Hippocampal formation (tissue), 2 donors: Measurements from ENCODE around the gene MTOR.
"Not testable (repeated sequence)": the region's sequence is repeated elsewhere in the genome, so short reads cannot be mapped to it uniquely, and the experiment has no call there.

Experiments
- DNase-seq, 2 donors: peaks; one replicate each; lab custom pipeline; 2025; lab: John Stamatoyannopoulos, UW

Gene MTOR

DNA sequence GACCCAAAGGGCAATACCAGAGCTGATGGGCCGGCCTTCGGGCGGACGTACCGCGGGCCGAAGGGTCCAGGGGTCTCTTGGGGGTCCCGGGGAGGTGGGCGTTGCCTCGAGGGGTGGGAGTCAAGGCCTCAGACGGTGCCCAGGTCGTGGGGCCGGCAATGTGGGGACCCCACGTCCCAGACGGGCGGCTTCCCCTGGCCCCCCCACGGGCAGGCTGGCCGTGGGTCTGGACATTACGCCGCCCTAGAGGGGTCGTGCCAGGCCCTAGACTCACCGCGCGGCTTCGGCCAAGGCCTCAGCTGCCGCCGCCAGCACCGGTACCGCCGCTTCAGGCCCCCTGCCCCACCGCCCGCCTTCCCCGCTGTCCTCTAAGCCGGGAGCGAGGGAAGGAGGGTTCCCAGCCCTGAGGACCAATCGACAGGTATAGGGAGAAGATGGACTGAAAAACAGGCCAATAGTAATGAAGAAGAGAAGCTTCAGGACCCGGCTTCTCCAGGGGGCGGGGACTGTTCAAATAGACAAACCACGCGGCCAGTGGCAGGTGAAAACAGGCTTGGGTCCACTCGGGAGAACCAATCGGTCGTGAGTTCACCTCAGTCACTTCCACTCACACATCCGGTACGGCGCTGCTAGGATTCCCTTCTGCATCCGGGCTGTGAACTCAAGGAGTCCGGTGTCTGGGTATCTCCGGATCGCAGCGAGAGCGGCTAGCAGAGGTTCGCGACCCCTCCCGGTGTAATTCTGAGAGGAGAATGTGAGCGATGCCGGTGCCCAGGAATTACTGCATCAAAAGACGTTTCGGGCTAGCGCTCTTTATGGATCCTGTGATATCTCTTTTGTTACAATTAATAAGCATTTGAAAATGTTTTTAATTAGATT, at the start of gene MTOR:
MTOR (minus strand) TSS at position 381 of the 879 bp plus-strand sequence. CDS start 3,142 bp downstream, outside the sequence.
- peak; percentile 99 to 100 for DNase-seq

DNA sequence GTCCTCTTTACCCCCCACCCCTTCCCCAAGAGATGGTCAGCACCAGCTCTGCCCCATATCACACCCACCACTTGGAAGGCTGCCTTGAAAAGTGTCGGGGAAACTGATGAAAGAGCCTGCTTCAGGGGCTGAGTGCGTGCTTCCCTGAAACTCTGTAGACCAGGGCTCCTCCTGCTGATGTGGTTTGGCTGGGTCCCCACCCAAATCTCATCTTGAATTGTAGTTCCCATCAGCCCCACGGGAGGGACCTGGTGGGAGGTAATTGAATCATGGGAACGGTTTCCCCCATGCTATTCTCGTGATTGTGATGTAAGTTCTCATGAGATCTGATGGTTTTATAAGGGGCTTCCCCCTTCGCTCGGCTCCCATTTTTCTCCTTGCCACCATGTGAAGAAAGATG, 47.0 kb upstream of the MTOR start:
- DNase-seq = no peak

DNA sequence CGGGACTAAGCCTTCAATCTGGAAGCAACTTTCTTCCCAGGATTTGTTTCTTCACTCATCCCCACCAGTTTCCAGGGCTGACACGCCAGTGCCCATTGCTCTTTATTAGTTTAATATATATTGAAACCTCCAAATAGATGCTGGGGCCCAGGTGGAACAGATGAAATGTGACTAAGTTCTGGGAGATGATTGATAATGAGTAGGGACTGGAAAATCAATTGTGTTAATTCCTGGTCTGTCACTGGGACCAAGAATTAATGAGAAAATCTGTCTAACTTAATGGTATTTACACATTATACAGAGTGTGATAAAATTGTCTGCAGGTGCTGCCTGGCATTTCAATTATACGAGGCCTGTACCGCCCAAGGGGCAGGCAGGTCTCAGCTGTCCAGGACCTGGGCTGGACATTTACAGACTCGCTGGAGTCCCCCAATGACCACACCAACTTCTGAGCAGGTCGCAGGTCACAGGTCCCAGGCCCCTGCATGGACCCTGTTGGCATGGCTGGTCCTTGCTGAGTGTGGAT, 46.4 kb upstream of the MTOR start:
- no peak for DNase-seq

DNA sequence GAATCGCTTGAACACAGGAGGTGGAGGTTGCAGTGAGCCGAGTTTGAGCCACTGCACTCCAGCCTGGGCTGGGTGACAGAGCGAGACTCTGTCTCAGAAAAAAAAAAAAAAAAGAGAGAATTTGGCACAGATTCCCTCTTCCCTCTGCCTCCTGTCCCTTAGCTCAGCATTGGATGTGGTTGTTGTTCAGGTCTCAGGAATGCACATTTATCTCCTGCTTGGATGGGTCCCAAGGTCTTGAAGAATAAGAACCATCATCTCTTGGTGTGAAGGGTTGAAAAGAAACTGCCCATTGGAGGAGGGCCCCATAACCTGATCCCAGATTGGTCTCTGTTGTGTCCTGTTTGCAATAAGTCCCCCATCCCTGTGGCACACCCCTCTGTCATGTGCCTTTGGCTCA, 45.5 kb upstream of the MTOR start:
- DNase-seq = no peak

DNA sequence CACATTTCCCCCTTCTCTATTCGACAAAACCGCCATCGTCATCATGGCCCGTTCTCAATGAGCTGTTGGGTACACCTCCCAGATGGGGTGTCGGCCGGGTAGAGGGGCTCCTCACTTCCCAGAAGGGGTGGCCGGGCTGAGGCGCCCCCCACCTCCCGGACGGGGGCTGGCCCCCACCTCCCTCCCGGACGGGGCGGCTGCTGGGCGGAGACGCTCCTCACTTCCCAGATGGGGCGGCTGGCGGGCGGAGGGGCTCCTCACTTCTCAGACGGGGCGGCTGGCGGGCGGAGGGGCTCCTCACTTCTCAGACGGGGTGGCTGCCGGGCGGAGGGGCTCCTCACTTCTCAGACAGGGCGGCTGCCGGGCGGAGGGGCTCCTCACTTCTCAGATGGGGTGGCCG, 43.2 kb upstream of the MTOR start:
- DNase-seq = not testable (repeated sequence)

DNA sequence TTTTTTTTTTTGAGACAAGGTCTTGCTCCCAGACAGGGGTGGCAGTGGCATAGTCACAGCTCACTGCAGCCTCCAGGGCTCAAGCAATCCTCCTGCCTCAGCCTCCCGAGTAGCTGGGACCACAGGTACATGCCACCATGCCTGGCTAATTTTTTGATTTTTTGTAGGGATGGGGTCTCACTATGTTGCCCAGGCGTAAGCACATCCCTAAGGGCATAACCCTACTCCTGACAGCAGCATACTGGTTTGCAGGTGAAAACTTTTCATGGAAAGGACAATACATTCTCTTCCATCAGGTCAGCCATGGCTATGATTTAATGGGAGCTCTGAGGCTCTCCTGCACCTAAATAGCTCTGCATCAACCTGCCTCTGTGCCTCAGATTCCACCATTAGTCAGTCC, 40.0 kb upstream of the MTOR start:
- no peak for DNase-seq

DNA sequence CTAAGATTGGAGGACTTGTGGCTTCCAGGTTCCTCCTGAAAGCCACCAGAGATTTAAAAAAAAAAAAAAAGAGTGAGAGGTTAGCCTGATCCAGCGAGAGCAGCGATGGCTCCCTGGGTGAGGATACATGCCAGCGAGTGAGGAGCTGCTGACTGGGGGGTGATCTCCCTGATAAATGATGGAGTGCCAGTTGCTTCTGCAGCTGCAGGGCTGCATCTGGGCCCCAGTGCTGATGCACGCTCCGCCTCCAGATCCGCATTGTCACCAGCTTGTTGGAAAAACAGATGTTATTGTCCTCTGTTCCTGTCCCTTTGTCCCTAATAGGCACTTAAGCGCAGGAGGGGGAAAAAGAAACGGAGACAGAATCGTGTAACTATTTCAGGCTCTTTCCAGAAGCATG, 39.2 kb upstream of the MTOR start:
- DNase-seq = peak; percentile 65 to 78

DNA sequence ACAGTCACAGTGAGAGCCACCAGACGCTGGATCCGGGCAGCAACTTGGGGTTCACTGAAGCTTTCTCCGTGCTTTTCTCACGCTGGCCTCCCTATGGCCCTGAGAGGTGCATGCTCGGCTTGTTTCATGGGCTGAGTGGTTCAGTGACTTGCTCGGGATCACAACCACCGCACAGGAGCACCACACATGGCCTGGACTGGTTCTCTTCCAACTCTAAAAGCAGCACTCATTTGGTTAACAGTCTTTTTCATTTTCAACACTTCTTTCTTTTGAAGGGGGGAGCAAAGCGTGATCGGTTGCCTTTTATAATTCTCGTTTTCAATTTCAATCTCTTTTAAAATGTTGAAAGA, 36.8 kb upstream of the MTOR start:
- DNase-seq = no peak

DNA sequence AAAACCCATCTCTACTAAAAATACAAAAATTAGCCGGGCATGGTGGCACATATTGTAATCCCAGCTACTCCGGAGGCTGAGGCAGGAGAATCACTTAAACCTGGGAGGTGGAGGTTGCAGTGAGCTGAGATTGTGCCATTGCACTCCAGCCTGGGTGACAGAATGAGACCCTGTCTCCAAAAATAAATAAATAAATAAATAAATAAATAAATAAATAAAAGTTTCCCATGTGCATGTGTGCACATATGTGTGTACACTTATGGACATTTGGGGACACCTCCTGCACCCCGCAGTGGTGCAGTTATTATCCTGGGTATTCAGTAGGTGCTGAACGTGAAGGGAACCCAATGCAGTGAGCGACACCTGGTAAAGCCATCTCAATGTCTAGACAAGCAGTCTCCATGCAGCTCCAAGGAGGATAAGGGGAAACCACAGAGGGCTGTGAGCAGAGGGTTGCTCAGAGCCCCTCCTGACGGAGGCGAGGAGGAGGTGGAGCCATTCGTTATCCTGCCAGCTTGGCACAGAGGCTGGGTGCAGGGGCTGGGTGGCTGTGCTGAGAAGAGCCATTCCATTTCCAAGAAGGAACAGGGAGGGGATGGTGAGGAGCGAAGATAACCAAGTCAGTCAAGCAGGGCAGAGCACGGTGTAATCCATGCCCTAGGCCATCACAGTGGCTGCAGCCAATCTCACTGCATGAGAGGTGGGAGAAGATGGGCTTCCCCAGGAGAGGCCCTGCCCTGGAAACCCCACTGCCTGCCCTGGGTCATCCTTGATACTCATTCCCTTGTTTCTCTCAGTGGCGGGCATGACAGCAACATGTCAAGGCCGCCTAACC, 36.3 kb upstream of the MTOR start:
- DNase-seq = no peak

DNA sequence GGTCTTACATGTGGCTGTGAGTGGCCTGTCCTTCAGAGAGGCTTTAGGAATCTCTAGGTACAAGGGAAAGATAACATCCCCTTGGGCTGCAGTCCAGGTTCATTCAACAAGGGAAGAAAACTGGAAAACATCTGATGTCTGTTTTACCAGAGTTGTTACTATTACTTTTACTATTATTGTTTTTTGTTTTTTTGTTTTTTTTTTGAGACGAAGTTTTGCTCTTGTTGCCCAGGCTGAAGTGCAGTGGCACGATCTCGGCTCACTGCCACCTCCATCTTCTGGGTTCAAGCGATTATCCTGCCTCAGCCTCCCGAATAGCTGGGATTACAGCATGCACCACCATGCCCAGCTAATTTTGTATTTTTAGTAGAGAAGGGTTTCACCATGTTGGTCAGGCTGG, 35.4 kb upstream of the MTOR start:
- not testable (repeated sequence) for DNase-seq

DNA sequence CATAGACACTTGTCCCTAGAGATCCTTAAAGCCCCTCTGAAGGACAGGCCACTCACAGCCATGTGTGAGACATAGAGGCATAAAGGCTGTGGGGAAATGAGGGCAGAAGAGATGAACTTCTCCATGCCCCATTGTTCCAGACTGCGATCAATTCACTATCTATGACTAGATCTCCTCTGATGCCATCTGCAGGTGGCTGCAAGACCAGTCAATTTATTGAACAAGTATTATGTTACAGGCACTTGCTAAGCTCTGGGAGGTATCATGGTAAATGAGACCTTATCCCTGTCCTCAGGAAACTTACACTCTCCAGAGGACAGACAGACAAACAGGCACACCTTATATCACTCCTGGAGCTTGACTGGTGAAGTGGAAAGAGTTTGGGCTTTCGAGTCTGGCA, 33.6 kb upstream of the MTOR start:
- no peak for DNase-seq

DNA sequence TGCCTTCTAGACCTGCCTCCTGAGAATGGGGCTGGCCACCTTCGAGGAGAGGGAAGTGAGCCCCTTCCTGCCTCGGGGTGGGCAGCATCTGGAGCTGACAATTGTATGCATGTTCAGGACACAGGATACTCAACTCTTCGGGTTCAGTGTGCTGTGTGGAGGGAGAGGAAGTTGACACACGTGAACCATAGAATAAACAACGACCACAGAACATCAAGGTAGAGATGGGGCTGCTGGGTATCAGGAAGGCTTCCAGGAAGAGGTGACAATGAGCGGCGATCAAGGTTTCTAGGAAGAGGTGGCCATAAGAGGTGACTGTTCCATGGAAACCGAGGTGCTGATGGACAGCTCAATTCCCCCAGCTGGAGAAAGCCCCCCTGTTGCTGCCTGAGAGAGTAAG, 32.6 kb upstream of the MTOR start:
- DNase-seq = no peak

DNA sequence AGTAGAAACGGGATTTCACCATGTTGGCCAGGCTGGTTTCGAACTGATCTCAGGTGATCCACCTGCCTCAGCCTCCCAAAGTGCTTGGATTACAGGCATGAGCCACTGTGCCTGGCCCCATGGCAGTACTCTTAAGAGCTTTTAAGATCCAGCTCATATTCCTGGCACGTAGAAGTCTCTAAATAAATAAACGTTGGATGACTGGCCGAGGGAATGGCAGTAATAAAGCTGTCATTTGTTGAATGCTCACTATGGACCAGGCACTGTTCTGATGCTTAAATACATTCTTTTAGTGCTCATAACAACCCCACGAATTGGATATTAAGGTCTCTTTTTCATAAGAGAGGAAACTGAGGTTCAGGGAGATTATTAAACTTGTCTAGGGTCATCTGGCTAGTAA, 31.5 kb upstream of the MTOR start:
- DNase-seq = no peak

DNA sequence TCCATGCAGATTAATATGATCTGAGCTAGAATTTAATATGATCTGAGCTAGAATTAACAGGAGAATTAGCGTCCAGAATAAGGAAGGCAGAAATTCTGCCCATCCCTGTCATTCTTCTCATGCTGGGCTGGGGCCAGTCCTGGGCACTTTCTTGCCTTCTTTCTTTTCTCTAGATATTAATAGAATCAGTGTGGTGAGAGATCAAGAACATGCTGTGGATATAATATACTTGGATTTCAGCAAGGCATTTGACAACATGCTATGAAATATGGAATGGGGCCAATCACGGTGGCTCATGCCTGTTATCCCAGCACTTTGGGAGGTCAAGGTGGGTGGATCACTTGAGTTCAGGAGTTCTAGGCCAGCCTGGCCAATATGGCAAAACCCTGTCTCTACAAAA, 28.7 kb upstream of the MTOR start:
- DNase-seq = no peak

DNA sequence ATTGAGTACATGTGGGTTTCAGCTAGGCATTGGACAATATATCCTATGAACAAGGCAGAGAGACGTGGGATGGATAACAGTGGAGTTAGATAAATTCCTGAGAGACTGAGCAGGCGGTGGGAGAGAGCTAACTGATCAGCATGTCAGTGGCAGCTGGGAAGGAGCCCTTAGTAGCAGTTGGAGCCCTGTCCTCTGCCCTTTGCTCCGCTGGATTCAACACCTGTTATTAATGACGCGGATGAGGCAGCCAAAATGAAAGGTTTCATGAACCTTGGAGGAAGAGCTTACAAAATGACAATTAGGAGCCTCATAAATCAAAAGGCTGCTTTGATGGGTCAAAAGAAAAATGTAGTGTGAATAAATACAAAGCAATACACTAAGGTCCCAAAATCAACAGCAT, 26.7 kb upstream of the MTOR start:
- DNase-seq = no peak

DNA sequence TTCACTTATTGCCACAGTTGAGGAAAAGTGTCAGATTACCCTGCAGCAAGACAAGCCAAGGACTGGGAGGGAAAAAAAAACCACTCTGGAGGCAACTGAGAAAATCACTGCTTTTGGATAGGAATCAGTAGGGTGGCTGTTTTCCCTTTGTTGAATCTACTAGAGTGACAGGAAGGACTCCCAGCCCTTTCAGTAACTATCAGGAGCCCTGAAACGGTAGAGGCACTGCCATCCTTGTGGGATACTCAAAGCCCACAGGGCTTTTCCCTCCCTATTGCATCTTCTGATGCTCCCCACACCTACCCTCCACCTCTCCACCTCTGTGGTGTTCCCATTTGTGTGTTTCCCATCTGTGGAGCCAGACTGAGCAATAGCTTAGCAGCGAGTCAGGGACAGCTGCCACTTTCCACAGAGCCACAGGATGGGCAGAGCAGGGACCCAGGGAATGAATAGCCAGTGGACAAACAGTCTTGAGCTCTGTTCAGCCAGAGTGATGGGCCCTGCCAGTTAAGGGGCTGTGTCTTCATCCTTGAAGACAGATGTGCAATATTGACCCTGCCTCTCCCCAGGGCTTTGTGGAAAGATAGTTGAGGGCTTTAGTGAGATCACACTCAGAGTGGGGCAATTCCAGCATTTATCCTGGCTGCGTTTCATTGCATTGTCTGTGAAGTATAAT, 24.5 kb upstream of the MTOR start:
- peak in 1 of 2 donors; percentile 5 for DNase-seq

DNA sequence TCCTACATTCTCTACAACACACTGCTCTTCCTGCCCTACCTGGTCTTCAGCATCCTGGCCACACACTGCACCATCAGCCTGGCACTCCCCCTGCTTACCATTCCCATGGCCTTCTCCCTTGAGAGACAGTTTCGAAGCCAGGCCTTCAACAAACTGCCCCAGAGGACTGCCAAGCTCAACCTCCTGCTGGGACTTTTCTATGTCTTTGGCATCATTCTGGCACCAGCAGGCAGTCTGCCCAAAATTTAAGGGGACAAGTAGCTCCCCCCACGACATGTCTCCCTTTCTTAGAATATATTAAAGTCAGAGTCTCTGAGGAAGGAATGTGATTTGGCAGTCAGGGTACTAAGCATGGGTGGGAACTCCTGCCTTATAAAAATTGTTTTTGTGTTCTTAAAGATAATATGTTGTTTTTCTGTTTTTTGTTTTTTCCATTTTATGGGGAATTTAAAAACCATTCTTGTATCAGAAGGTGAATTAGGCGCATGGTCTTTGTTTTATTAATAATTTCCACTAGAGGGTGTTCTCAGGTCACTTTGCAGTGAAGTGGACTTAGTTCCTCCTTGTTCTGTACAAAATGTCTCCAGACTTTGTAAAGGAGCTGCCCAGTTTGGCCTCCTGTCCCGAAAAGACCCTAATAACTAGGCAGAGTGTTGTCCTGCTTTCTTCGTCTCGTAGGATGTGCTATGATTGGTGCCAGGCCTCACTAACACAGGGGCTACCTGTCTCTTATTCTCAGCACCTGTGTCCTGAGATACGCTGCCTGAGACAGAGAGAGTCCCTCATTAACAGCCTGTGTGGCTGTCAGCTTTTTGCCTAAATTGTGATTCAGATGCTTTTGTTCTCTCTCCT, 23.8 kb upstream of the MTOR start:
- DNase-seq = peak in 1 of 2 donors; percentile 62

DNA sequence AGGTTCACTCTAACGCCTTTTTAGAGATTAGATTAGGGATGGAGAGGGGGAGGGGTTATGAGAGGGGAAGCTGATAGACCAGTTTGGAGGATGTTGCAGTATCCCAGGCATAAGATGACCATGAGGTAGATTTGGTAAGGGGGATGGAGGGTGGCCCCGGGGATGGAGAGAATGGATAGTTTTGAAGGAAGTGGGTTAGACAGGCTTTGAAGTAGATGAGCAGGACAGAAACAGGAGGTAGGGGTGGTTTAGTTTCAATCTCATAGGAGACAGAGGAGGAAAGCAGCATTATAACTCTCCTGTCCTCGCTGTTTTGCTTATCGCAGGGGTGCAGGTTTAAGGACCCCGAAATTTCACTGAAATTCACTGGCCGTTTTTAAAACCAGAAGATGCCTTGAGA, 22.4 kb upstream of the MTOR start:
- DNase-seq = no peak

DNA sequence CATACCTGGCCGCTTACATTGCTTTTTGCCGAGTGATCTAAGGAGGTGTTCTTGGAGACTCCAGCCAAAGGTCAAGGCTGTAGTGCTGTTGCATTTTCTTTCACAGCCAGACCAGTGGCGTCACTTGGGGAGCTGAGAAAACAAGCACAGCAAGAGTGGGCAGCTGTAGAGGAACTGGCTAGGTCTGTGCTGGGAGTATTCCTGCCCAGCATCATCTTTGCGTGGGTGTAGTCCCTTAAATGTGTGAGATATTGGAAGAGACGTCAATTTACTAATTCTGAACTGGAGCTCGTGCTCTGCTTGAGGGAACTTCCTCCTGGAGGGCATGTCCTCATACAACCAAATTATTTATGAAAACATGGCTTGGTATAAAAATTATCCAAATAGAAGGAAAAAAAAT, 20.8 kb upstream of the MTOR start:
- no peak for DNase-seq

DNA sequence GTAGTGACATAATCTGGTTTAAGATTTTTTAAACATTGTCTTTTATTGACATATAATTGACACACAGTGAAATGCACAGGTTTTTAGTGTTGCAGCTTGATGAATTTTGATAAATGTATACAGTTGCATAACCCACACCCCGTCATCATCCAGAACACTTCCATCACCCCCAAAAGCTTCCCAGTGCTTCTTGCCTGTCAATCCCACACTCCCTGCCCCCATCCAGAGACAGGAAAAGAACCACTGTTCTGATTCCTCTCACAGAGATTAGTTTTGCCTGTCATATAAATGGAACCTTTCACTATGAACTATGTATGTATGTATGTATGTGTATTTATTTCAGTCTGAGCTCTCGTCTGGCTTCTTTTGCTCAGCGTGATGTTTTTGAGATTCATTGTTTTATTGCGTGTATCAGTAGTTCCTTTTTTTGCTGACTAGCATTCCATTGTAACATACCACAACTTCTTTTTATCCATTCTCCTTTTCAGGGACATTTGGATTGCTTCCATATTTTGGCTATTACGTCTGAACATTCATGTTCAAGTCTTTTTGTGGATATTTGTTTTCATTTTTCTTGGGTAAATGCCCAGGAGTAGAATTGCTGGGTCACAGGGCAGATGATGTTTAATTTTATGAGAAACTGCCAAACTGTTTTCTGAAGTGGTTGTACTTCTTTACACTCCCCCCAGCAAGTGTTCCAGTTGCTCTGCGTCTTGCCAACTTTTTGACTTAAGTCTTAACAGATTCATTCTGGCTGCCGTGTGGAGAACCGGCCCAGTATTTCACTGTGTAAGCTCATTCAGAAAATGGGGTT, 19.4 kb upstream of the MTOR start:
- DNase-seq = no peak
